GM18511 (cell line): ENCODE data around the gene VSX1.

Experiments
- ATAC-seq: cut with Tn5 transposase; IDR thresholded peaks from one replicate; pipeline ENCODE4 v1.9.1; 2021; ENCODE audit warnings: mild to moderate bottlenecking, moderate library complexity; ENCODE audit not compliant: unreplicated experiment

The VSX1 gene

GRCh38 chr20:25054096-25054820 lies 27.7 kb downstream of the VSX1 start:
- peak; percentile 23 for ATAC-seq

- no peak for ATAC-seq
These were observed 28.5 kb downstream of the VSX1 start for GRCh38 chr20:25053255-25054031.

- ATAC-seq, result no peak
These were observed 29.4 kb downstream of the VSX1 start for GRCh38 chr20:25052255-25053194.

DNA sequence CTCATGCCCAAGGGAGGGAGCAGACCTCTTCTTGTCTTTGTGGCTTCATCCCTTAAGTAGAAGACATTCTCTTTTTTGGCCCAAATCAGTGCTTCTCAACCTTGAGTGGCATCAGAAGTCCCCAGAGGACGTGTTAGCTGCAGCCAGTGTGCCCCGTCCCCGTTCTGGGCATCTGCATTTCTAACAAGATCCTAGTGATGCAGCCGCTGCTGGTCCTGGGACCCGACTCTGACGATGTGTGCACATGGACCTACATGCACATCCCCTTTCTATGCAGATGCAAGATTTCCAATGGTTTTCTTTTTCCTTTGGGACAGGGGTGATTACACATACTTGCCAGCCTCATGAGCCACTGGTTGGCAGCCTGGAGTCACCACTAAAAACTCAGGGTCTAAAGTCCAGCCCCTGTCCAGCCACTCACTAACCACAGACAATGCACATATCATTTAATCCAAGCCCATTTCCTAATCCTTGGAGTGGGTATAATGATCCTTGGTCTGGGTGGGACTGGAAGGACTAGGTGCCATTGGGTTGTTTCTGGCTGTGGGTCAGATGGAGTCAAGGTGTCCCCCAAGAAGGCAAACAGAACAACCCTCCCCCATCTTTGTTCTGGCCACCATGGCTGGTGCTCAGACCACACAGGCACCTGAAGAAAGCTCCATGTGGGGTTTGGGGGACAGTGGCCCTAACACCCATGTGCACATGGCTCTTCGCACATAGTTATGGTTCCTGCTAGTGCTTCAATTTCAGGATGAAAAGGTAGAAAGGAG lies 30.4 kb downstream of the VSX1 start:
- ATAC-seq, result no peak

DNA sequence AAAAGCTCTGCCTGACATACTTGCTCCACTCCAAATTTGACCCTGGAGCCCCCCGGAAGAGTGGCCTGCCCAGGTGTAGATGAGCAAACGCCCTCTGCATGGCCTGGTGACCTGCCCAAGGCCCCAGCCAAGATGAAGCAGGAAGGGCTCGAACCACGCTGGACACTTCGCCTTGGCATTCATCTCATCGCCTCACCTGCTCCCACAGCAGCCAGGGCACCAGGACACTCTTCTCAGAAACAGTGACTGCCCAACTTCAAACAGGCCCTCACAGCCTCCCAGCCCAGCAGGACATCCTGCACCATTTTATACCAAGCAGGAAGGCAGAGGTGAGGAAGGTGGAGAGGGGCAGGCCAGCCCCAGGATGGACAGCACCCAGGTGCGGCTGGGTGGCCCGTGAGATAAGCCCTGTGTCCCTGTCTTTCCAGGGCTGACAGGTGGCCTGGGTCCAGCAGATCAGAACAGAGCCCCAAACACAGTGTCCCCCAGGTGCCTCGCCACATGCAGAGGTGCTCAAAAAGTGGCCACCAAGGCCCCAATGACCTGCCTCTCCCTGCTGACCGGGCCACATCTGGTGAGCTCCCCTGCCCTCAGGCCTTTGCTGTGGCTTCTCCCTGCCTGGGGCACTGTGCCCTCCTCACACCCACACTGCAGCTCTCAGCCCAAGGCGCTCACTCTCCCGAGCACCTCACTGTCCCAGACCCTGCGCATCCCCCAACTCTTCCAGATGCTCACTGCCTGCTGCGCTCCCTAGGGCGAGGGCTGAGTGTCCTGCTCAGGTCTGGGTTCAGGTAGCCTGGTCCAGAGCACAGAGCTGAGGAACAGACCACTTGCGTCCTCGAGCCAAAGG lies 31.2 kb downstream of the VSX1 start:
- no peak for ATAC-seq

- no peak for ATAC-seq
These were observed 31.9 kb downstream of the VSX1 start for GRCh38 chr20:25050082-25050481.

DNA sequence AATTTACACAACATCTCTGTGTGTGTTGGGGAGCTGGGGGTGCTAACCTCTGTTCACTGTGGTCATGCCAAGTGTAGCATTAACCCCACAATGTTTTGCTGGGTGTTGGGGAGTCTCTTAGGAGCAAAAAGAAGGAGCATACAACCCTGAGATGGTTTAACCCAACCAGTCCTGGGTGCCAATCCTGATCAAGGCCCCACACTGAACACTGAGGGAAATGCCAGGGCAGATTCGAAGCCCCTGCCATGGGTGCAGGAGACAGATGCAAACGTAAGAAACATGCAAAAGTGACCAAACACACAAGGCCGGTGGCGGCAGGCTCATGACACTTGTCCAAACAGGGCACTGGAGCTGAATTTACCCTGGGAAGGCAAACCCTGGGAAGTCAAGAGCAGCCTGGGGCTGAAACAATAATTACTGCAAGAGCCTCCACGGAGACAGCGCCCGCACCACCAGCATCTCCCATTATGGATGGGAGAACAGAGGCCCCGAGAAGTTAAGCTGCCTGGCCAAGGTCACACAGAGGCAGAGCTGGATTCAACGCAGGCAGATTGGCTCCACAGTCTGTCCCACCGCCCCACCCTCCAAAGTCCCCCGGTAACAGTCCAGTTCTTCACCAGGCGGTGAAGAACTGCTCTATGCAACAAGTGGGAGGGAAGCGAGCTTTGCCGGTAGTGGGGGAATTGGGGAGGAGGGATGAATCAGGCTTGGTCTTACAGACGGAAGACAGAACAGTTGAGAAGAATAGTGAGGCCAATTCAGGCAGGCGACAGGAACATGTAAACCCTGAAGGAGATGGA lies 32.5 kb downstream of the VSX1 start:
- no peak for ATAC-seq

GRCh38 chr20:25048519-25048952 lies 33.4 kb downstream of the VSX1 start:
- no peak for ATAC-seq

DNA sequence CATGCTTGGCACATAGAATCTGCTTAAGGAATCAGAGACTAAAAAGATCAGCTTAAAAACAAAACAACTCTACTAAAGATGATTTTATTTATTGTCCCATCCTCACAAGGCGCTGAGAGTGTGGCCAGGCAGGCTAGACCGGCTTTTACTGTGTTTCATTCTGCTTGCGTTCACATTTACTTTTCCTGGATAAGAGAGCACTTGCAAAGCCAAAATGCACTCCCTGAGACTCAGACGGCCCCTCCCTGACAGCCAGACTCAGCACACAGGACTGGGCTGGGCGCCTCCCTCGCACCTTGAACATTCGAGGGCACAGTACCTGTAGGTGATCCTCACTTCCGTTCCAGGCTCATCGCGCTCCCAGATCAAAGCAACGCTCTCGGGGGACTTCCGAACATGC lies 34.2 kb downstream of the VSX1 start:
- no peak for ATAC-seq

DNA sequence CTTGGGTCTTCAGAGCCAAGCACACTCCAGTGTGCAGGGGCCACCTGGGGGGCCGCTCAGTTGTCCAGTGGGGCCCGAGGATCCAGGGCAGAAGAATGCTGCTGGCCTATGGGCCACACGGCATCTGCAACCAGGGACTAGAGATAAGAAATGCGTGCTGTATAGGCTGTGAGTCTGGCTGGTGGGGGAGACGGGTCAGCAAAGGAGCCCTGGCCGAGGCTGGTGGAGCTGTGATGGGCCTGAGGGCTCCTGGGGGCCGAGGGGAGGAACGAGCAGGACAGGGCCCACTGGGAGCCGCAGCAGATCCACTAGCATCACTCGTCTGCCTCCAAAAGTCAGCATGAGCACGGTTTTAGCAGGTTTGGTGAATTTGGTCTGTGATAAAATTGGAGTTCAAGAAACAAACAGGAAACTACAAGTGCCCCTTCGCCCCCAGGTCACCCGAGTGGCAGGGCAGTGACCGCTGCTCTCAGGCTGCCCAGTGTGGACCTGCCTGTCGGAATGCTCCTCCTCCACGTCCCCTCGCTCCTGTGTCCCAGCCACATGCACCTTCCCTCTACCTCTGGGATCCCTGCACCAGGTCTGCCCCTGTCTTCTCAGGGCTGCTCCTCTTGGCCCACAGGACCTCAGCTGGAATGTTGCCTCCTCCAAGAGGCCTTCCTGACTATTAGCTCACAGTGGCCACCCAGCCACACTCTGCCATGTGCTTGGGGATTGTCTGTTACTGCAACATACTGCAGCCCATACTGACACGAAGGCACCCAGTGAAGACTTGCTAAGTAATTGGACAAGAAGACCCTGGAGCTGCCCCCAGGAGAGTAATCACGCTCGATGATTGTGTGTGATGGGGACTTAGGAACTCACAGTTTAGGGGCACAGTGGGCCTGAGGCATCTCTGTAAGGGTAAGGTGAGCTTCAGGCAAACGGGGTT lies 34.9 kb downstream of the VSX1 start:
- no peak for ATAC-seq

- no peak for ATAC-seq
These were observed 35.7 kb downstream of the VSX1 start for GRCh38 chr20:25046181-25046641.

- no peak for ATAC-seq
These were observed 36.6 kb downstream of the VSX1 start for GRCh38 chr20:25045343-25045712.

DNA sequence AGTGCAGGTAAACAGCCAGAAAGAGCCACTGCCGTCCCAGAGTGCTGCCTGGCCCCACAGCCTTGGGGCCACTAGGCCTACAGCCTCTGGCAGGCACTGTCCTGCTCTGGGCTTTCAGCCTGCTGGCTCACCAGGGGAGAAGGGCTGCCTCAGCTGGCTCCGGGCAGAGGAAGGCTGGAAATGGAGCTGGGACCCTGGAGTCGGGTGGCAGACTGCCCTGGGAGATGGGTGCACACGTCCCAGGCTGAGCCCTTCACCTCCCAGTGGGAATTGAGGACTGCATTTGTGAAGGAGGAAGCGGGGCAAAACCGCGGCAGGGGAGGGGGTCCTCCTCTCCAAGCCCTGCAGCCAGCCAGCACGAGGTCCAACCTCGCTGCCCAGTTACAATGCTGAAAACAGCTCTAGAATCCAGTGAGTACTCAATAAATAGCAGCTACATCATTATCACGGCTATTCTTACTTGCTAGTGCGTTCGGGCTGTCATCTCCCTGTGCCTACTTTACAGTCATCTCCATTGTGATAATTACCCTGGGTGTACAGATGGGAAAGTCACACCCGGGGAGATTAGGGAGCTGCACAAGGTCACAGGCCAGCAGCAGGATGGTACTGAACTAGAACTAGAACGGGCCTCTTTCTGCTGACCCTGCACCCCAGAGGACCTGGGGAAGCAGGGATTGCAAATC lies 37.1 kb downstream of the VSX1 start:
- ATAC-seq, result no peak

- no peak for ATAC-seq
These were observed 37.7 kb downstream of the VSX1 start for GRCh38 chr20:25044261-25044560.

GRCh38 chr20:25043499-25044260 lies 38.3 kb downstream of the VSX1 start:
- no peak for ATAC-seq
